Endometrial microvascular endothelial cells (primary cell): ENCODE results near the gene BTF3L4. TPM values are rescaled to one million over a fixed set of nuclear protein-coding genes. Genes with fewer than 3 reads are reported as not detected.

Experiments
- in situ Hi-C: cut with HindIII; loops from 2 replicates; pipeline ENCODE4 v1.10.0; 2017; ENCODE audit warnings: low sequenced_read_pairs, low pct_unique_long_range_greater_than_20kb; ENCODE audit errors: inconsistent ontology term
- total RNA-seq: library from RNA; depleted of rRNA; stranded (reverse); fragments of >200 nt; gene quantifications from one replicate; pipeline ENCODE4 v1.2.3, GENCODE V29; 2015; ENCODE audit errors: inconsistent ontology term

Gene BTF3L4
- total RNA-seq, 1 donor from 2014 or later: 41.7 TPM

DNA sequence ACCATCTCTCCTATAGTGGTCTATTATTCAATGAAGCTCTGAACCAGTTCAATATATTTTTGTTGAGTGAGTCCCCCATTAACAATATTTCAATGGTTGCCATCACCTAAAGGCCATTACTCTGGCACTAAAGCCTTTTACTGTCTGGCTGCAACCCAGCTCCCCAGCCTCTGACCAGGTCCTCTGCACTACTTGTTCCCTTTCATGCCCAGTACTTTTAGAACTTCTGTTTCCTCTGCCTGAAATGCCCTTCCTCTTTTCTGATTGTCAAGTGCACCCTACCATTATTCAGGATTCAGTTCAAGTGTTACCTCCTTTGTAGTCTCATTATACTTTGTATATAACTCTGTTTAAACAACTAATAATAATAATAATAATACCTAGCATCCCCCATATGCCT, 55.4 kb downstream of the BTF3L4 start:
- in situ Hi-C loops: no loop called here

DNA sequence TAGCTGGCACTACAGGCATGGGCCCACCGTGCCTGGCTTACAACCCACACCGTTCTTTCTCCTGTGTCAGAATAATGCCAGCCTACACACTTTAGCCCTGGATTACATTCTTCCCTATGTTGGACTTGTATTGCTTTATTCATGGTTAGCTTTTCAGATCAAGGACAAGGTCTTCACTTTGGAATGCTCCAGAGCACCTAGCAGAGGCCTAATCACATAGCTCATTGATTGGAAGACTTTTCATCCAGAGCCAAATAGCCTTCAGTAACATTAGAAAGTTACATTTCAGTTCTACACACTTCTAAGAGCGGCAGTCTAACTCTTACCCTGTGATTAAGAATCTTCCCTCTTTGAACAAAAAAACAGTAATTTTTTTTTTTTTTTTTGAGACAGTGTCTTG, 56.4 kb downstream of the BTF3L4 start:
- in situ Hi-C loops: no loop called here

DNA sequence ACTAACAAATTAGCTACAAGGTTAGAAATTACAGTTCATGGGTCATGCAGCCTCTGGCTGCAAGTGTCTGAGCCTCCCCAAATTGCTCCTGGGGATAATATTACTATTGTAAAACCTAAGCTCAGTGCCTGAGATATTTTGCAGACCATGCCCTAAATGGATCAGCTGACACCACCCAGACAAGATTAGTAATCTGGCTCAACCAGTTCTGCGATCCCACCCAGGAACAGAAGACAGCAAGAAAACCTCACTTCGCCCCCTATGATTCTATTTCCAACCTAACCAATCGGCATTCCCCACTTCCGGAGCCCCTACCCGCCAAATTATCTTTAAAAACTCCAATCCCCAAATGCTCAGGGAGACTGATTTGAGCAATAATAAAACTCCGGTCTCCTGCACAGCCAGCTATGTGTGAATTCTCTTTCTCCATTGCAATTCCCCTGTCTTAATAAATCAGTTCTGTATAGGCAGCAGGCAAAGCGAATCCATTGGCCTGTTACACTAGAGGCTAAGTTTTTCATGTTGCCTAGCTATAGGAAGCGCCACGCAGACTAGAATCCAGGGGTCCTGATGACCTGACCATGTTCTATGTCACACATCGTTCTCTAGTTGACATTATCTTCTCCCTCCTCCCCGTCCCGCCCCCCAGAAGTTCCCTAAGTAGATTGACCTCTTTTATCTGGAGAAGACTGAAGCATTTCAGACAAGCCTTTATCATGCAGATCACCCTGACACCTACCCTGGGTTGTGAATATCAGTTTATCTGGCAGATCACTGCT, 63.4 kb downstream of the BTF3L4 start:
- in situ Hi-C loops: no loop called here

DNA sequence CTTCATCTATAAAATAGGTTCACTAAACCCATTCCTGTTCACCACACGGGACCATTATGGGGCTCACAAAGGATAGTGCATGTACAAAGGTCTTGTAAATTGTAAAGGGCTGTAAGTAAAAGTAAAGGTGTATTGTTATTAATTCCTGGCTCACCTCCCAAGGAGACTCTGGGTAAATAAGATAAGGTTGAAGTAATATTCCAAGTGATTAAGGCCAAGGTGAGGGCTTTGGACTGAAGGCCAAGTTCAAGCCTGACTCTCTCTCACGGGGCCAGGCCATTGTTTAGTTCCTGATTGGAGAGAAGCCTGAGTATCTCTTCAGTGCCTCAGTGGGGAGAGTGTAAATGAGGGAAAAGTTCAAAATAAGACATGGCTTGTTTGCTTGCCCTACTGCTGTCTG, 66.3 kb downstream of the BTF3L4 start:
- in situ Hi-C loops: no loop called here

DNA sequence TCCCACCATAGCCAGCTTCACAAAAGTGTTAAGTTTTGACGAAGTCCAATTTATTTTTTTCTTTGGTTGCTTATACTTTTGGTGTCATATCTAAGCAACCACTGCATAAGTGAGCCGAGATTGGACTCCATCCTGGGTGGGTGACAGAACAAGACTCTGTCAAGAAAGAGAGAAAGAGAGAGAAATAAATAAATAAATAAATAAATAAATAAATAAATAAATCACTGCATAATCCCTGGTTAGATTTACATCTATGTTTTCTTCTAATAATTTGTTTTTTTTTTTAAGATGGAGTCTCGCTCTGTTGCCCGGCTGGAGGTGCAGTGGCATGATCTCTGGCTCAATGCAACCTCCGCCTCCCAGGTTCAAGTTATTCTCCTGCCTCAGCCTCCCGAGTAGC, 67.5 kb downstream of the BTF3L4 start:
- in situ Hi-C loops: no loop called here

DNA sequence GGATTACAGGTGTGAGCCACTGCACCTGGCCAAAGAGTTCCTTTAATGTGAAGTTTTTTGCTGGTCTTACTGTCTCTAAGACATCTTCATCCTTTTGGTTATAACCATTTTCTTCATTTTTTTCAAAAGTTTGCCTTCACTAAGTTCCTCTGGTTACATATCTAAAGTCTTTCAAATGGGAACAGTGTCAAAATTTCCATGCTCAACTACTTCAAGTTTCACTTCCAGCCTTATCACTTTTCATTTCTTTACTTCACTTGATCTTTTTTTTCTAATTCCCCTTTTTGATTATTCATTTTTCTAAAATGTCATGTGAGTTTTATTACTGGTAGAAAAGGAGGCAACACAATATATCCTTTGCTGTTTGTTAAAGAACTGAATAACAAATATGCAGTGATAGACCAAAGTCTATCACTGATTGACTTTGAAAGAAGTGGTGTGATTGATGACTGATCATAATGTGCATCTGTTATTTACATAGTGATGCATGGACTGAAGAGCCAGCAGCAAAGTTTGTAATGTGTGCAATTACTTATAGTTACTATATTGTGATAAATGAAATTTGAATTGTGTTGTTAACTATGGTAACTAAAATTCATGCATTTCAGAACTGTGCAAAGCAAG, 69.8 kb downstream of the BTF3L4 start:
- in situ Hi-C loops: no loop called here

DNA sequence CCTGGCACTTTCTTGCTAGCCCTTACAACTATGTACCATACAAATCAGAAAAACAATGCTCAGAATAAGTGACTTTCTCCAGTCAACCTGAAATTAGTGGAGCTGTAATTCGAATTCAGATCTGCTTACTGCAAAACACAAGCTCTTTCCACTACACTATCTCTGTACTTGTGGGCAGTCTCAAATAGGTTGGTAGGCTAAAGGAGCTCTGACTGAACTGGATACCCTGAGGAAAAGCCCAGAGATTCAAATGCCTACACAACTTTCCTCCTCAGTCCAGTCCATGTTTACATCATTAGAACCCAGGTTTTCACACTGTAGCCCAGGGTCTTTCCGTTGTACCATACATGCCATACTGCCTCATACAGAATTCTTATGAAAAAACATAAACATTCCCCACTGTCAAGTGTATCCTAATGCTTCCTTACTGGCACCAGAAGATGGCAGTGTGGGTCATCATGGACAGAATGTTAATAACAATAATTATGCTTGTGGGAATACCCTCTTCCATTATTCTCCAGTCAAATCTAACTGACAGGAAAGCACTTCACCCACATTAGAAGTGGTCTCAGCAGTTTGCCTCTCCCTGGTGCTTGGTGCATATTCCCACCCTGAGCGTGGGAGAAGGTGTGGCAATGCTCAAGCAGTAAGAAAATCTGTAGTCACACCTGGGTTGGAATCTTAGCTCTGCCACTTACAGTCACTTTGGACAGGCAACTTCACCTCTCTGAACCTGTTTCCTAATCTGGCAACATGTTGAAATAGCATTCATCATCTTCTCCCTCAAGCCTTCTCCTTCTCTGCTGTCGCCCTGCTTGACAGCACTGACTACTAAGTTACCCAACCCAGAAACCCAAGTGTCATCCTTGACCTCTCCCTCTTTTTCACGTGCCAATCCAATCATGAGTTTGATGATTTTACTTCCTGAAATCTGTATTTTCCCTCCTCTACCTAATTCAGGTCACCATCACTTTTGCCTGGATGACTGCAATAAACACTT, 71.4 kb downstream of the BTF3L4 start:
- in situ Hi-C loops: no loop called here

DNA sequence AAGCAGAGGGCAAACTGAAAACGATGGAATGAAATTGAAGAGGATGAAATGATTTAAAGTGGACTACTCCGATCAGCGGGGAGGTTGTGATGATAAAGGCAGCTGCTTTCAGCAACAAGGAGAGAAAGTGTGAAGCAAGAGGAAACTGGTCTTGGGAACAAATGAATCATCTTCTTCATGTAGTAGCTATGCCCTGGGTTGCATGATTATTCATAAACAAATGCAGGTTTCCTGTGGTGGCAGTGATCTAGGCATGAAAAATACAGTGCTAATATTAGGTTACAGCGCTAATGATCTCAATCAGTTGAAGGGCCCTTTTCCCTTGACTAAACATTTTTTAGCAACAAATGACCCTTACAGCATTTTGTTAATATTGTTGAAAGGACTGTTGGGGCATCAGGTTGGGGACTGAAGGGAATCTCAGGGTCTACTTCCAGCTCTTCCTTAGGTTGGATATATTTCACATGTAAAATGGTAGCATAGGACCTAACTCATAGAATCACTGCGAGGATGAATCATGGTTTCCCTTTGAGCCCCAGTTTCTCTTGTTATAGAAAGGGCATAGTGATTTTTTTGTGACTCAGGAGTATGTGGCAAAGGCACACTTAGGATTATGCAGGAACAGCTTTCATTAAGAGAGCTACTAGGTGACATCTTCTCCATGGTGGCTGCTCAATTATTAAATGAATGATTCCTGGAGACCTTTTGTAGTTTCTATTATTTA, 83.9 kb downstream of the BTF3L4 start:
- in situ Hi-C loops: no loop called here

Other genes with a start within 250 kb of the BTF3L4 start
- gene NRDC, start 177.6 kb upstream of the BTF3L4 start, total RNA-seq: 89.2 TPM
- gene RAB3B, start 65.6 kb upstream of the BTF3L4 start, total RNA-seq: 1.6 TPM
- gene KTI12, start 22.5 kb upstream of the BTF3L4 start, total RNA-seq: 18.9 TPM
- 69.9 TPM for gene TXNDC12, start 1.1 kb upstream of the BTF3L4 start, total RNA-seq
- gene ZFYVE9, start 85.8 kb downstream of the BTF3L4 start, total RNA-seq: 19.6 TPM